GM23338 (cell line): Measurements from ENCODE around the gene CXCR5. TPM values are rescaled to one million over a fixed set of nuclear protein-coding genes. Genes with fewer than 3 reads are reported as not detected.

Experiments
- ATAC-seq: fragments of 200-7000 bp; cut with Tn5 transposase; 3 replicates; pipeline ENCODE4 v1.9.1; 2020
- DNase-seq: peaks from one replicate; pipeline ENCODE4 v3.0.0-alpha.2; 2015; ENCODE audit warnings: low spot score
- H2AFZ ChIP-seq: fragments of 200-600 bp; sonication (generic); 2 replicates; pipeline ENCODE4 v1.8.0; 2016; ENCODE audit warnings: antibody characterized with exemption, mild to moderate bottlenecking, moderate library complexity
- H3F3A ChIP-seq: fragments of 200-600 bp; sonication (generic); replicated peaks from 2 replicates; pipeline ENCODE4 v1.8.0; 2017; ENCODE audit warnings: antibody characterized with exemption, mixed run types, low read depth
- H3K27ac ChIP-seq: fragments of 200-600 bp; sonication (generic); 2 replicates; pipeline ENCODE4 v1.6.1; 2016; ENCODE audit warnings: low read depth
- H3K27me3 ChIP-seq: fragments of 200-600 bp; sonication (generic); 2 replicates; pipeline ENCODE4 v1.8.0; 2016; ENCODE audit warnings: mild to moderate bottlenecking, mixed run types, moderate library complexity; ENCODE audit not compliant: insufficient read depth
- H3K36me3 ChIP-seq: fragments of 200-600 bp; sonication (generic); 2 replicates; pipeline ENCODE4 v1.8.0; 2016; ENCODE audit warnings: mild to moderate bottlenecking; ENCODE audit not compliant: insufficient read depth
- H3K4me1 ChIP-seq: fragments of 200-600 bp; sonication (generic); 2 replicates; pipeline ENCODE4 v1.8.0; 2016; ENCODE audit warnings: mild to moderate bottlenecking, moderate library complexity; ENCODE audit not compliant: insufficient read depth
- H3K4me2 ChIP-seq: fragments of 200-600 bp; sonication (generic); 2 replicates; pipeline ENCODE4 v1.7.1; 2017; ENCODE audit warnings: mixed run types
- H3K4me3 ChIP-seq: fragments of 200-600 bp; sonication (generic); 2 replicates; pipeline ENCODE4 v1.6.1; 2016; ENCODE audit warnings: mixed run types
- H3K79me2 ChIP-seq: fragments of 200-600 bp; sonication (generic); replicated peaks from 2 replicates; pipeline ENCODE4 v1.8.0; 2017; ENCODE audit warnings: mild to moderate bottlenecking; ENCODE audit not compliant: insufficient read depth
- H3K9me2 ChIP-seq: fragments of 200-600 bp; sonication (generic); 2 replicates; pipeline ENCODE4 v1.8.0; 2017; ENCODE audit not compliant: insufficient read depth
- H4K20me1 ChIP-seq: fragments of 200-600 bp; sonication (generic); replicated peaks from 2 replicates; pipeline ENCODE4 v1.8.0; 2017; ENCODE audit warnings: mild to moderate bottlenecking; ENCODE audit not compliant: insufficient read depth
- H3K27ac Mint-ChIP-seq: 2 replicates; pipeline ENCODE4 v1.8.0; 2020; ENCODE audit warnings: inconsistent platforms, mild to moderate bottlenecking, moderate library complexity, mixed read lengths
- H3K27me3 Mint-ChIP-seq: 3 replicates; pipeline ENCODE4 v1.8.0; 2022; ENCODE audit warnings: low read depth, mild to moderate bottlenecking, moderate library complexity, mixed read lengths, inconsistent platforms; ENCODE audit not compliant: insufficient read depth, poor library complexity
- H3K36me3 Mint-ChIP-seq: 3 replicates; pipeline ENCODE4 v1.8.0; 2021; ENCODE audit warnings: low read depth, mild to moderate bottlenecking, inconsistent platforms, moderate library complexity, mixed read lengths
- H3K4me1 Mint-ChIP-seq: 3 replicates; pipeline ENCODE4 v1.8.0; 2020; ENCODE audit warnings: mild to moderate bottlenecking, inconsistent platforms, mixed read lengths
- H3K4me3 Mint-ChIP-seq: 3 replicates; pipeline ENCODE4 v1.8.0; 2021; ENCODE audit warnings: moderate library complexity, mild to moderate bottlenecking, inconsistent platforms, mixed read lengths
- H3K9me3 Mint-ChIP-seq: 3 replicates; pipeline ENCODE4 v1.8.0; 2020; ENCODE audit warnings: moderate library complexity, mild to moderate bottlenecking, inconsistent platforms, mixed read lengths
- CREB1 ChIP-seq: fragments of 250-450 bp; sonication (Bioruptor Pico); IDR thresholded peaks from 2 replicates; pipeline ENCODE4 v1.5.0; 2020; ENCODE audit warnings: low read depth, mild to moderate bottlenecking, moderate library complexity
- CTCF ChIP-seq, 2 experiments: fragments of 200-600 bp in 1 of 2; sonication (generic) in 1 of 2; conservative IDR thresholded peaks; 2 replicates each; pipeline versions ENCODE4 v1.5.1 to v1.6.1; 2016 to 2017; ENCODE audit warnings: antibody characterized with exemption in 2 of 2, low read depth in 2 of 2, mild to moderate bottlenecking in 2 of 2, moderate library complexity in 1 of 2
- ETS1 ChIP-seq: IDR thresholded peaks from 2 replicates; pipeline ENCODE4 v1.6.1; 2016; ENCODE audit warnings: antibody characterized with exemption
- EZH2 ChIP-seq: fragments of 200-600 bp; sonication (generic); IDR thresholded peaks from one replicate; pipeline ENCODE4 v1.8.0; 2017; ENCODE audit warnings: antibody characterized with exemption, mild to moderate bottlenecking, low read depth; ENCODE audit not compliant: unreplicated experiment
- EZH2phosphoT487 ChIP-seq: fragments of 200-600 bp; sonication (generic); IDR thresholded peaks from one replicate; pipeline ENCODE4 v1.8.1; 2018; ENCODE audit warnings: antibody characterized with exemption; ENCODE audit not compliant: unreplicated experiment
- JUNB ChIP-seq: IDR thresholded peaks from one replicate; pipeline ENCODE4 v1.6.1; 2016; ENCODE audit warnings: antibody characterized with exemption; ENCODE audit not compliant: unreplicated experiment
- NANOG ChIP-seq: IDR thresholded peaks from 2 replicates; pipeline ENCODE4 v1.6.1; 2016; ENCODE audit warnings: antibody characterized with exemption, borderline replicate concordance
- POLR2AphosphoS5 ChIP-seq: IDR thresholded peaks from 2 replicates; pipeline ENCODE4 v1.6.1; 2016; ENCODE audit warnings: antibody characterized with exemption, low read depth
- REST ChIP-seq: IDR thresholded peaks from one replicate; pipeline ENCODE4 v1.6.1; 2018; ENCODE audit warnings: antibody characterized with exemption; ENCODE audit not compliant: unreplicated experiment
- STAT1 ChIP-seq: IDR thresholded peaks from one replicate; pipeline ENCODE4 v1.6.1; 2016; ENCODE audit warnings: antibody characterized with exemption; ENCODE audit not compliant: unreplicated experiment
- ZNF114 ChIP-seq: fragments of 250-450 bp; sonication (Bioruptor Pico); IDR thresholded peaks from 2 replicates; pipeline ENCODE4 v1.5.0; 2020; ENCODE audit warnings: mild to moderate bottlenecking, moderate library complexity
- ZNF331 ChIP-seq: fragments of 250-450 bp; sonication (Bioruptor Pico); IDR thresholded peaks from 2 replicates; pipeline ENCODE4 v1.5.0; 2020; ENCODE audit warnings: low read depth, mild to moderate bottlenecking, moderate library complexity
- ZNF462 ChIP-seq: fragments of 250-450 bp; sonication (Bioruptor Pico); IDR thresholded peaks from 2 replicates; pipeline ENCODE4 v1.5.0; 2020; ENCODE audit warnings: mild to moderate bottlenecking, moderate library complexity
- polyA plus RNA-seq: library from polyadenylated mRNA; unstranded; fragments of >200 nt; fragmentation: Nextera tagmentation; extraction: Ambion mirVana; gene quantifications from 2 replicates; pipeline ENCODE4 v1.2.1, GENCODE V29; 2016
- total RNA-seq: library from RNA; depleted of rRNA; stranded (reverse); fragments of >200 nt; shearing (Covaris generic); gene quantifications from 2 replicates; pipeline ENCODE4 v1.2.3, GENCODE V29; 2014

Gene CXCR5
- total and polyA plus RNA-seq, 2 experiments from 2014 or later, result 0.18 TPM; not detected in 1

GRCh38 chr11:118931571-118931970, 47.9 kb downstream of the CXCR5 start:
- H3K27me3 Mint-ChIP-seq, result peaks cover 23% of the 10 kb centered on the region
- Histone ChIP-seq H3K27me3 (peaks cover 12% of the 10 kb centered on the region), H2AFZ (no peak overlapping the region), H3K4me1 (peaks cover 19% of the 10 kb centered on the region), H3K27ac (no peak overlapping the region), H3K4me3 (no peak overlapping the region), H3K9me2 (no peaks in the 10 kb centered on the region), H3K36me3 (no peaks in the 10 kb centered on the region), H3F3A (no peaks in the 10 kb centered on the region), H3K4me2 (no peak overlapping the region), H4K20me1 (no peaks in the 10 kb centered on the region), H3K79me2 (no peaks in the 10 kb centered on the region)
- H3K9me3 Mint-ChIP-seq, result no peaks in the 10 kb centered on the region
- H3K36me3 Mint-ChIP-seq, result no peaks in the 10 kb centered on the region; the same call in 2 of the 3 replicates
- DNase-seq (no peak), ATAC-seq (no peak)
- no peak overlapping the region for H3K27ac Mint-ChIP-seq
- peaks cover 33% of the 10 kb centered on the region for H3K4me1 Mint-ChIP-seq
- no peak for TF ChIP-seq REST
- no peak for TF ChIP-seq CTCF (conservative IDR thresholded peaks at IDR 0.05; ENCODE audit: low read depth in 2 of 2)
- TF ChIP-seq ZNF114, result no peak
- no peak for TF ChIP-seq EZH2
- no peak for TF ChIP-seq STAT1
- no peak for TF ChIP-seq NANOG
- no peak for TF ChIP-seq JUNB
- no peak for TF ChIP-seq ETS1
- TF ChIP-seq EZH2phosphoT487, result no peak
- no peak for TF ChIP-seq ZNF462 (CRISPR knock-in tag)
- TF ChIP-seq POLR2AphosphoS5, result no peak
- no peak for TF ChIP-seq ZNF331
- no peak for TF ChIP-seq CREB1 (CRISPR knock-in tag)
- no peak overlapping the region for H3K4me3 Mint-ChIP-seq
